ENCODE results near the gene UBXN2A. TPM values are rescaled to one million over a fixed set of nuclear protein-coding genes. Genes with fewer than 3 reads are reported as not detected.

Gene UBXN2A
- total and polyA plus RNA-seq, 4 donors: 2.7 to 6.3 (median 4.9) TPM

DNA sequence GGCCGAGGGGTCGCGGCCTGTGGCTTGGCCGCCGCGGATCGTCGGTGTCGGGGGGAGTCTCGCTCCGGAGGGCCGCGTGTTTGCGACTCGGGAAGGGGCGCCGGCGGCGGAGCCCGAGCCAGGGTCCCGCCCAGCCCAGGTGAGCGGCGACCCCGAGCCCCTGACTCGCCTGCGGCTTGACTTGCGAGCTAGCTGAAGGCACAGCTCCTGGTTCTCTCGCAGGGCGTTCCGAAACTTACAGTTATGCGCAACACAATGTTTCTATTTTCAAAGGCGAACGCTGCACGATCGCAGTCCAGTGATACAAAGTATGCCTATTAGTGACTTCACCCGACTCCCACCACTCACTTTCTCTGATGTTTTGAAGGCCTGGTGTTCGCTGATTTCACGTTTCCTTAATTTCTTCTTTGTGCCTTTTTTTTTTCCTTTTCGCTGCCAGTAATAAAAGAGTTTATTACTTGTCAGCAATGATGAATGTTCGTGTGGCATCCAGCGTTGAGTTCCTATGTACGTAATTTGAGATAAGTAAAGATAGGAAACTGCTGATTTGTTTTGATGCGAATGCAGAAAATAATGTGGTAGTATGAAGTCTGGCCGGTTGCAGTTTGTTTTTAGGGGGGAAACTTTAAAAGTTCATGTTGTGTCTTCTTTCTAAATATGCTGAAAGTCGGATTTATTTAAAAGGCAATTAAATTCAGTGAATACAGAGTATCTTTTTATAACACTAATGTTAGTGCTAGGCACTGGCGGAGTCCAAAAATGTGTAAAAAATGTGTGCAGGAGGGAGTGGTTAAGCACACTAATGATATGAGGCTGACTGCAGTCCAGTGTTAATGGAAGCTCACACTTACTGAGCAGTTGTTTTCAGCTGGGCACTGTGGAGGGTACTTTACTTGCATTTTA lies 706 bp downstream of the UBXN2A start:
- H3K4me1 ChIP-seq (ENCODE audit: control insufficient read depth in 4 of 4, insufficient read depth in 4 of 4, low read length in 3 of 4): peaks cover 8 to 24% (median 17%) of the 10 kb centered on the region in 4 donors
- DNase-seq (ENCODE audit: low spot score): no peak
- TF ChIP-seq RAD21 (IDR thresholded peaks at IDR 0.05) (no peak), FOXA2 (IDR thresholded peaks at IDR 0.05) (no peak), YY1 (IDR thresholded peaks at IDR 0.05) (no peak), GABPA (IDR thresholded peaks at IDR 0.05 in 1 of 2, conservative IDR thresholded peaks at IDR 0.05 in 1 of 2) (no peak), SP1 (IDR thresholded peaks at IDR 0.05) (no peak)
- H3K27ac ChIP-seq (ENCODE audit: low read depth in 1 of 2, low read length in 2 of 2): peak overlapping the region; percentile 75 to 78
- WGBS: 1% methylated on average over 46 of the region's 46 CpGs
- H3K9me3 ChIP-seq (ENCODE audit: control insufficient read depth in 4 of 4, low read length in 3 of 4): no peaks in the 10 kb centered on the region
- peak overlapping the region; percentile 60 to 91 (median 86) for H3K4me3 ChIP-seq (ENCODE audit: low read depth in 1 of 3, low read length in 3 of 3)
- H3K9ac ChIP-seq (ENCODE audit: low read depth in 1 of 2, low read length in 2 of 2): peak overlapping the region; percentile 71 to 80
- no peaks in the 10 kb centered on the region for H3K36me3 ChIP-seq (ENCODE audit: control insufficient read depth in 4 of 4, insufficient read depth in 3 of 4, low read depth in 1 of 4, low read length in 3 of 4)
- H3K27me3 ChIP-seq (ENCODE audit: control insufficient read depth in 4 of 4, insufficient read depth in 4 of 4, low read length in 3 of 4): no peaks in the 10 kb centered on the region

- H3K4me1 ChIP-seq (ENCODE audit: control insufficient read depth in 4 of 4, insufficient read depth in 4 of 4, low read length in 3 of 4): peaks cover 8 to 24% (median 17%) of the 10 kb centered on the region in 4 donors
- H3K27ac ChIP-seq (ENCODE audit: low read depth in 1 of 2, low read length in 2 of 2): no peak overlapping the region
- DNase-seq (ENCODE audit: low spot score): no peak
- TF ChIP-seq RXRA (IDR thresholded peaks at IDR 0.05): no peak
- TF ChIP-seq ATF3 (IDR thresholded peaks at IDR 0.05): no peak
- TF ChIP-seq SP1 (IDR thresholded peaks at IDR 0.05): no peak
- no peak for TF ChIP-seq FOXA1 (IDR thresholded peaks at IDR 0.05)
- TF ChIP-seq HNF4G (IDR thresholded peaks at IDR 0.05): no peak
- no peak for TF ChIP-seq EGR1 (IDR thresholded peaks at IDR 0.05; ENCODE audit: low read depth in 2 of 2)
- no peak for TF ChIP-seq RAD21 (IDR thresholded peaks at IDR 0.05)
- TF ChIP-seq, protein P1, sequence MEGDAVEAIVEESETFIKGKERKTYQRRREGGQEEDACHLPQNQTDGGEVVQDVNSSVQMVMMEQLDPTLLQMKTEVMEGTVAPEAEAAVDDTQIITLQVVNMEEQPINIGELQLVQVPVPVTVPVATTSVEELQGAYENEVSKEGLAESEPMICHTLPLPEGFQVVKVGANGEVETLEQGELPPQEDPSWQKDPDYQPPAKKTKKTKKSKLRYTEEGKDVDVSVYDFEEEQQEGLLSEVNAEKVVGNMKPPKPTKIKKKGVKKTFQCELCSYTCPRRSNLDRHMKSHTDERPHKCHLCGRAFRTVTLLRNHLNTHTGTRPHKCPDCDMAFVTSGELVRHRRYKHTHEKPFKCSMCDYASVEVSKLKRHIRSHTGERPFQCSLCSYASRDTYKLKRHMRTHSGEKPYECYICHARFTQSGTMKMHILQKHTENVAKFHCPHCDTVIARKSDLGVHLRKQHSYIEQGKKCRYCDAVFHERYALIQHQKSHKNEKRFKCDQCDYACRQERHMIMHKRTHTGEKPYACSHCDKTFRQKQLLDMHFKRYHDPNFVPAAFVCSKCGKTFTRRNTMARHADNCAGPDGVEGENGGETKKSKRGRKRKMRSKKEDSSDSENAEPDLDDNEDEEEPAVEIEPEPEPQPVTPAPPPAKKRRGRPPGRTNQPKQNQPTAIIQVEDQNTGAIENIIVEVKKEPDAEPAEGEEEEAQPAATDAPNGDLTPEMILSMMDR (IDR thresholded peaks at IDR 0.05; ENCODE audit: low read depth, low read length, missing input control): no peak
- TF ChIP-seq YY1 (IDR thresholded peaks at IDR 0.05): no peak
- H3K27me3 ChIP-seq (ENCODE audit: control insufficient read depth in 4 of 4, insufficient read depth in 4 of 4, low read length in 3 of 4): no peaks in the 10 kb centered on the region
- H3K9me3 ChIP-seq (ENCODE audit: control insufficient read depth in 4 of 4, low read length in 3 of 4): no peaks in the 10 kb centered on the region
- H3K4me3 ChIP-seq (ENCODE audit: low read depth in 1 of 3, low read length in 3 of 3): no peak overlapping the region
- H3K9ac ChIP-seq (ENCODE audit: low read depth in 1 of 2, low read length in 2 of 2): no peak overlapping the region
- no peaks in the 10 kb centered on the region for H3K36me3 ChIP-seq (ENCODE audit: control insufficient read depth in 4 of 4, insufficient read depth in 3 of 4, low read depth in 1 of 4, low read length in 3 of 4)
- 76% methylated on average over 8 of the region's 8 CpGs for whole genome bisulfite sequencing
Measured at GRCh38 chr2:23941644-23942043, 1.4 kb downstream of the UBXN2A start.

DNA sequence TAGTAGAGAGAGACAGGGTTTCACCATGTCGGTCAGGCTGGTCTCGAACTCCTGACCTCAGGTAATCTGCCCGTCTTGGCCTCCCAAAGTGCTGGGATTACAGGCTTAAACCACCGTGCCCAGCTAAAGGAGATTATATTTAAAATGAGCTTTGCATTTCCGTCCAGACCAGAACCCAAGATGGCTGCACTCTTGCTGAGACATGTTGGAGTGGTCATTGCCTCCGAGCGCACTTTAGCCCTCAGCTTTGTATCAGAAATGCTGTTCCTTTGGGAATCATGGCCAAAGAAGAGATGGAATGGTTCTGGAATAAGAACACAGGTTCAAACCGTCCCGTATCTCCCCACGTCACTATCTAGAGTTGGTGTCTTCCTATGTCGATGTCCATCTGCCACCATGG lies 3.4 kb downstream of the UBXN2A start:
- Histone ChIP-seq H3K27me3 (ENCODE audit: control insufficient read depth in 4 of 4, insufficient read depth in 4 of 4, low read length in 3 of 4) (no peaks in the 10 kb centered on the region), H3K27ac (ENCODE audit: low read depth in 1 of 2, low read length in 2 of 2) (no peak overlapping the region), H3K9me3 (ENCODE audit: control insufficient read depth in 4 of 4, low read length in 3 of 4) (no peaks in the 10 kb centered on the region), H3K9ac (ENCODE audit: low read depth in 1 of 2, low read length in 2 of 2) (no peak overlapping the region), H3K4me1 (ENCODE audit: control insufficient read depth in 4 of 4, insufficient read depth in 4 of 4, low read length in 3 of 4) (peaks cover 8 to 24% (median 17%) of the 10 kb centered on the region in 4 donors), H3K4me3 (ENCODE audit: low read depth in 1 of 3, low read length in 3 of 3) (no peak overlapping the region), H3K36me3 (ENCODE audit: control insufficient read depth in 4 of 4, insufficient read depth in 3 of 4, low read depth in 1 of 4, low read length in 3 of 4) (no peaks in the 10 kb centered on the region)
- DNase-seq (ENCODE audit: low spot score): no peak
- TF ChIP-seq, protein P1 (IDR thresholded peaks at IDR 0.05; ENCODE audit: low read depth, low read length, missing input control): no peak
- no peak for TF ChIP-seq FOXA2 (IDR thresholded peaks at IDR 0.05)
- TF ChIP-seq FOXA1 (IDR thresholded peaks at IDR 0.05): no peak
- TF ChIP-seq TAF1 (conservative IDR thresholded peaks at IDR 0.05): no peak
- TF ChIP-seq YY1 (IDR thresholded peaks at IDR 0.05): no peak
- no peak for TF ChIP-seq HNF4A (conservative IDR thresholded peaks at IDR 0.05)
- TF ChIP-seq SP1 (IDR thresholded peaks at IDR 0.05): no peak
- TF ChIP-seq GABPA (IDR thresholded peaks at IDR 0.05 in 1 of 2, conservative IDR thresholded peaks at IDR 0.05 in 1 of 2): no peak
- TF ChIP-seq, protein P2, sequence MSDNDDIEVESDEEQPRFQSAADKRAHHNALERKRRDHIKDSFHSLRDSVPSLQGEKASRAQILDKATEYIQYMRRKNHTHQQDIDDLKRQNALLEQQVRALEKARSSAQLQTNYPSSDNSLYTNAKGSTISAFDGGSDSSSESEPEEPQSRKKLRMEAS (IDR thresholded peaks at IDR 0.05): no peak
- no peak for TF ChIP-seq RXRA (IDR thresholded peaks at IDR 0.05)
- TF ChIP-seq ZBTB33 (IDR thresholded peaks at IDR 0.05): no peak
- no peak for TF ChIP-seq EGR1 (IDR thresholded peaks at IDR 0.05; ENCODE audit: low read depth in 2 of 2)
- no peak for TF ChIP-seq ATF3 (IDR thresholded peaks at IDR 0.05)
- TF ChIP-seq HNF4G (IDR thresholded peaks at IDR 0.05): no peak
- no peak for TF ChIP-seq RAD21 (IDR thresholded peaks at IDR 0.05)
- WGBS: 98% methylated on average over 11 of the region's 11 CpGs

All from liver (tissue), 9 donors.